Gastrocnemius medialis (tissue), 4 donors: ENCODE measurements around the gene SPG21.

ENCODE experiments used
- POLR2A ChIP-seq, 2 donors: fragments of 450-650 bp; IDR thresholded peaks; one replicate each; pipeline ENCODE4 v1.6.1; 2017; ENCODE audit warnings: antibody characterized with exemption in 2 of 2, mild to moderate bottlenecking in 2 of 2, moderate library complexity in 2 of 2
- TF ChIP-seq, protein P1 (sequence below), 5 experiments: fragments of 450-650 bp in 3 of 5; fragments of 200-600 bp in 2 of 5; sonication (generic) in 2 of 5; IDR thresholded peaks in 4 of 5; conservative IDR thresholded peaks in 1 of 5; 1 replicate in 4 of 5; 2 replicates in 1 of 5; pipeline ENCODE4 v1.5.1; 2016 to 2019; ENCODE audit warnings: antibody characterized with exemption in 5 of 5, mild to moderate bottlenecking in 3 of 5, moderate library complexity in 3 of 5

- TF ChIP-seq, protein P1, sequence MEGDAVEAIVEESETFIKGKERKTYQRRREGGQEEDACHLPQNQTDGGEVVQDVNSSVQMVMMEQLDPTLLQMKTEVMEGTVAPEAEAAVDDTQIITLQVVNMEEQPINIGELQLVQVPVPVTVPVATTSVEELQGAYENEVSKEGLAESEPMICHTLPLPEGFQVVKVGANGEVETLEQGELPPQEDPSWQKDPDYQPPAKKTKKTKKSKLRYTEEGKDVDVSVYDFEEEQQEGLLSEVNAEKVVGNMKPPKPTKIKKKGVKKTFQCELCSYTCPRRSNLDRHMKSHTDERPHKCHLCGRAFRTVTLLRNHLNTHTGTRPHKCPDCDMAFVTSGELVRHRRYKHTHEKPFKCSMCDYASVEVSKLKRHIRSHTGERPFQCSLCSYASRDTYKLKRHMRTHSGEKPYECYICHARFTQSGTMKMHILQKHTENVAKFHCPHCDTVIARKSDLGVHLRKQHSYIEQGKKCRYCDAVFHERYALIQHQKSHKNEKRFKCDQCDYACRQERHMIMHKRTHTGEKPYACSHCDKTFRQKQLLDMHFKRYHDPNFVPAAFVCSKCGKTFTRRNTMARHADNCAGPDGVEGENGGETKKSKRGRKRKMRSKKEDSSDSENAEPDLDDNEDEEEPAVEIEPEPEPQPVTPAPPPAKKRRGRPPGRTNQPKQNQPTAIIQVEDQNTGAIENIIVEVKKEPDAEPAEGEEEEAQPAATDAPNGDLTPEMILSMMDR (IDR thresholded peaks at IDR 0.05 in 4 of 5, conservative IDR thresholded peaks at IDR 0.05 in 1 of 5): no peak
- no peak for TF ChIP-seq POLR2A (IDR thresholded peaks at IDR 0.05)
Measured at GRCh38 chr15:64947211-64947610, 42.5 kb downstream of the SPG21 start.
